ENCODE results near the gene FEZF1. TPM values are rescaled to one million over a fixed set of nuclear protein-coding genes. Genes with fewer than 3 reads are reported as not detected.

FEZF1 gene
- total and polyA plus RNA-seq, 2 experiments from 2014 or later: 0.13 TPM; not detected in 1

- 27% methylated on average over 4 of the region's 4 CpGs for WGBS (ENCODE audit: low lambda C conversion rate, missing lambda C conversion rate)
- H3K27ac ChIP-seq: no peak overlapping the region
- no peak overlapping the region for H3K4me2 ChIP-seq
- DNase-seq (ENCODE audit: low spot score): no peak
- H4K20me1 ChIP-seq (ENCODE audit: insufficient read depth, poor library complexity, severe bottlenecking): no peaks in the 10 kb centered on the region
- no peaks in the 10 kb centered on the region for H3K36me3 ChIP-seq (replicated peaks; ENCODE audit: insufficient read depth, low read depth)
- no peak overlapping the region for H3K4me3 ChIP-seq
- no peaks in the 10 kb centered on the region for H3K9me3 ChIP-seq (ENCODE audit: low read depth)
- H3K9me2 ChIP-seq (replicated peaks; ENCODE audit: insufficient read depth): no peaks in the 10 kb centered on the region
- no peak overlapping the region for H2AFZ ChIP-seq
- H3K4me1 ChIP-seq (ENCODE audit: insufficient read depth): peaks cover 20% of the 10 kb centered on the region
- peaks cover 98% of the 10 kb centered on the region for H3K27me3 ChIP-seq
- TF ChIP-seq CTCF (IDR thresholded peaks at IDR 0.05; ENCODE audit: poor library complexity): no peak
- peak; percentile 57 for TF ChIP-seq EZH2 (IDR thresholded peaks at IDR 0.05; ENCODE audit: borderline replicate concordance)
- H3K79me2 ChIP-seq: no peaks in the 10 kb centered on the region
Measured at GRCh38 chr7:122314284-122314683, 9.7 kb upstream of the FEZF1 start.

- WGBS (ENCODE audit: low lambda C conversion rate, missing lambda C conversion rate): 32% methylated on average over 2 of the region's 3 CpGs
- H3K9me2 ChIP-seq (replicated peaks; ENCODE audit: insufficient read depth): no peaks in the 10 kb centered on the region
- H3K4me1 ChIP-seq (ENCODE audit: insufficient read depth): peaks cover 20% of the 10 kb centered on the region
- TF ChIP-seq CTCF (IDR thresholded peaks at IDR 0.05; ENCODE audit: poor library complexity) (no peak), EZH2phosphoT487 (IDR thresholded peaks at IDR 0.05; ENCODE audit: low read depth, severe bottlenecking, unreplicated experiment) (no peak), EZH2 (IDR thresholded peaks at IDR 0.05; ENCODE audit: borderline replicate concordance) (no peak)
- H4K20me1 ChIP-seq (ENCODE audit: insufficient read depth, poor library complexity, severe bottlenecking): no peaks in the 10 kb centered on the region
- H3K4me2 ChIP-seq: no peak overlapping the region
- no peaks in the 10 kb centered on the region for H3K9me3 ChIP-seq (ENCODE audit: low read depth)
- no peaks in the 10 kb centered on the region for H3K36me3 ChIP-seq (replicated peaks; ENCODE audit: insufficient read depth, low read depth)
- H3K4me3 ChIP-seq: no peak overlapping the region
- H3K27ac ChIP-seq: no peak overlapping the region
- no peak for DNase-seq (ENCODE audit: low spot score)
- no peak overlapping the region for H2AFZ ChIP-seq
- H3K79me2 ChIP-seq: no peaks in the 10 kb centered on the region
- peaks cover 100% of the 10 kb centered on the region for H3K27me3 ChIP-seq
Measured at GRCh38 chr7:122312789-122313188, 8.2 kb upstream of the FEZF1 start.

- Histone ChIP-seq H3K4me1 (ENCODE audit: insufficient read depth) (peaks cover 17% of the 10 kb centered on the region), H3K79me2 (no peaks in the 10 kb centered on the region), H2AFZ (no peak overlapping the region), H4K20me1 (ENCODE audit: insufficient read depth, poor library complexity, severe bottlenecking) (no peaks in the 10 kb centered on the region), H3K9me3 (ENCODE audit: low read depth) (no peaks in the 10 kb centered on the region), H3K27me3 (peaks cover 100% of the 10 kb centered on the region), H3K4me3 (no peak overlapping the region), H3K9me2 (replicated peaks; ENCODE audit: insufficient read depth) (no peaks in the 10 kb centered on the region), H3K27ac (no peak overlapping the region), H3K36me3 (replicated peaks; ENCODE audit: insufficient read depth, low read depth) (no peaks in the 10 kb centered on the region), H3K4me2 (peak overlapping the region; percentile 70)
- no peak for DNase-seq (ENCODE audit: low spot score)
- WGBS (ENCODE audit: low lambda C conversion rate, missing lambda C conversion rate): 5% methylated on average over 34 of the region's 34 CpGs
- TF ChIP-seq CTCF (IDR thresholded peaks at IDR 0.05; ENCODE audit: poor library complexity) (no peak), EZH2phosphoT487 (IDR thresholded peaks at IDR 0.05; ENCODE audit: low read depth, severe bottlenecking, unreplicated experiment) (peak; percentile 82), EZH2 (IDR thresholded peaks at IDR 0.05; ENCODE audit: borderline replicate concordance) (peak; percentile 88)
Measured at GRCh38 chr7:122311734-122312450, 7.3 kb upstream of the FEZF1 start.

Measured in hepatocyte (in vitro differentiated cells).